ENCODE results near the gene TTC1. TPM values are rescaled to one million over a fixed set of nuclear protein-coding genes. Genes with fewer than 3 reads are reported as not detected.

Gene TTC1
- total and polyA plus RNA-seq, 2 of the 8 experiments (the other 6 are each of a cell fraction or from before 2014, with no cell fraction given), result 25.1 to 63.9 TPM

GRCh38 chr5:160071916-160072315, 63.0 kb downstream of the TTC1 start (continued):
- TF ChIP-seq, protein P1, sequence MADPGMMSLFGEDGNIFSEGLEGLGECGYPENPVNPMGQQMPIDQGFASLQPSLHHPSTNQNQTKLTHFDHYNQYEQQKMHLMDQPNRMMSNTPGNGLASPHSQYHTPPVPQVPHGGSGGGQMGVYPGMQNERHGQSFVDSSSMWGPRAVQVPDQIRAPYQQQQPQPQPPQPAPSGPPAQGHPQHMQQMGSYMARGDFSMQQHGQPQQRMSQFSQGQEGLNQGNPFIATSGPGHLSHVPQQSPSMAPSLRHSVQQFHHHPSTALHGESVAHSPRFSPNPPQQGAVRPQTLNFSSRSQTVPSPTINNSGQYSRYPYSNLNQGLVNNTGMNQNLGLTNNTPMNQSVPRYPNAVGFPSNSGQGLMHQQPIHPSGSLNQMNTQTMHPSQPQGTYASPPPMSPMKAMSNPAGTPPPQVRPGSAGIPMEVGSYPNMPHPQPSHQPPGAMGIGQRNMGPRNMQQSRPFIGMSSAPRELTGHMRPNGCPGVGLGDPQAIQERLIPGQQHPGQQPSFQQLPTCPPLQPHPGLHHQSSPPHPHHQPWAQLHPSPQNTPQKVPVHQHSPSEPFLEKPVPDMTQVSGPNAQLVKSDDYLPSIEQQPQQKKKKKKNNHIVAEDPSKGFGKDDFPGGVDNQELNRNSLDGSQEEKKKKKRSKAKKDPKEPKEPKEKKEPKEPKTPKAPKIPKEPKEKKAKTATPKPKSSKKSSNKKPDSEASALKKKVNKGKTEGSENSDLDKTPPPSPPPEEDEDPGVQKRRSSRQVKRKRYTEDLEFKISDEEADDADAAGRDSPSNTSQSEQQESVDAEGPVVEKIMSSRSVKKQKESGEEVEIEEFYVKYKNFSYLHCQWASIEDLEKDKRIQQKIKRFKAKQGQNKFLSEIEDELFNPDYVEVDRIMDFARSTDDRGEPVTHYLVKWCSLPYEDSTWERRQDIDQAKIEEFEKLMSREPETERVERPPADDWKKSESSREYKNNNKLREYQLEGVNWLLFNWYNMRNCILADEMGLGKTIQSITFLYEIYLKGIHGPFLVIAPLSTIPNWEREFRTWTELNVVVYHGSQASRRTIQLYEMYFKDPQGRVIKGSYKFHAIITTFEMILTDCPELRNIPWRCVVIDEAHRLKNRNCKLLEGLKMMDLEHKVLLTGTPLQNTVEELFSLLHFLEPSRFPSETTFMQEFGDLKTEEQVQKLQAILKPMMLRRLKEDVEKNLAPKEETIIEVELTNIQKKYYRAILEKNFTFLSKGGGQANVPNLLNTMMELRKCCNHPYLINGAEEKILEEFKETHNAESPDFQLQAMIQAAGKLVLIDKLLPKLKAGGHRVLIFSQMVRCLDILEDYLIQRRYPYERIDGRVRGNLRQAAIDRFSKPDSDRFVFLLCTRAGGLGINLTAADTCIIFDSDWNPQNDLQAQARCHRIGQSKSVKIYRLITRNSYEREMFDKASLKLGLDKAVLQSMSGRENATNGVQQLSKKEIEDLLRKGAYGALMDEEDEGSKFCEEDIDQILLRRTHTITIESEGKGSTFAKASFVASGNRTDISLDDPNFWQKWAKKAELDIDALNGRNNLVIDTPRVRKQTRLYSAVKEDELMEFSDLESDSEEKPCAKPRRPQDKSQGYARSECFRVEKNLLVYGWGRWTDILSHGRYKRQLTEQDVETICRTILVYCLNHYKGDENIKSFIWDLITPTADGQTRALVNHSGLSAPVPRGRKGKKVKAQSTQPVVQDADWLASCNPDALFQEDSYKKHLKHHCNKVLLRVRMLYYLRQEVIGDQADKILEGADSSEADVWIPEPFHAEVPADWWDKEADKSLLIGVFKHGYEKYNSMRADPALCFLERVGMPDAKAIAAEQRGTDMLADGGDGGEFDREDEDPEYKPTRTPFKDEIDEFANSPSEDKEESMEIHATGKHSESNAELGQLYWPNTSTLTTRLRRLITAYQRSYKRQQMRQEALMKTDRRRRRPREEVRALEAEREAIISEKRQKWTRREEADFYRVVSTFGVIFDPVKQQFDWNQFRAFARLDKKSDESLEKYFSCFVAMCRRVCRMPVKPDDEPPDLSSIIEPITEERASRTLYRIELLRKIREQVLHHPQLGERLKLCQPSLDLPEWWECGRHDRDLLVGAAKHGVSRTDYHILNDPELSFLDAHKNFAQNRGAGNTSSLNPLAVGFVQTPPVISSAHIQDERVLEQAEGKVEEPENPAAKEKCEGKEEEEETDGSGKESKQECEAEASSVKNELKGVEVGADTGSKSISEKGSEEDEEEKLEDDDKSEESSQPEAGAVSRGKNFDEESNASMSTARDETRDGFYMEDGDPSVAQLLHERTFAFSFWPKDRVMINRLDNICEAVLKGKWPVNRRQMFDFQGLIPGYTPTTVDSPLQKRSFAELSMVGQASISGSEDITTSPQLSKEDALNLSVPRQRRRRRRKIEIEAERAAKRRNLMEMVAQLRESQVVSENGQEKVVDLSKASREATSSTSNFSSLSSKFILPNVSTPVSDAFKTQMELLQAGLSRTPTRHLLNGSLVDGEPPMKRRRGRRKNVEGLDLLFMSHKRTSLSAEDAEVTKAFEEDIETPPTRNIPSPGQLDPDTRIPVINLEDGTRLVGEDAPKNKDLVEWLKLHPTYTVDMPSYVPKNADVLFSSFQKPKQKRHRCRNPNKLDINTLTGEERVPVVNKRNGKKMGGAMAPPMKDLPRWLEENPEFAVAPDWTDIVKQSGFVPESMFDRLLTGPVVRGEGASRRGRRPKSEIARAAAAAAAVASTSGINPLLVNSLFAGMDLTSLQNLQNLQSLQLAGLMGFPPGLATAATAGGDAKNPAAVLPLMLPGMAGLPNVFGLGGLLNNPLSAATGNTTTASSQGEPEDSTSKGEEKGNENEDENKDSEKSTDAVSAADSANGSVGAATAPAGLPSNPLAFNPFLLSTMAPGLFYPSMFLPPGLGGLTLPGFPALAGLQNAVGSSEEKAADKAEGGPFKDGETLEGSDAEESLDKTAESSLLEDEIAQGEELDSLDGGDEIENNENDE (IDR thresholded peaks at IDR 0.05; ENCODE audit: insufficient replicate concordance, low read length), result no peak
- TF ChIP-seq PHF8 (conservative IDR thresholded peaks at IDR 0.05; ENCODE audit: low read depth, low read length), result no peak
- TF ChIP-seq ZNF274 (IDR thresholded peaks at IDR 0.05; ENCODE audit: borderline replicate concordance, extremely low read depth, low read length), result no peak
- TF ChIP-seq, protein P2, sequence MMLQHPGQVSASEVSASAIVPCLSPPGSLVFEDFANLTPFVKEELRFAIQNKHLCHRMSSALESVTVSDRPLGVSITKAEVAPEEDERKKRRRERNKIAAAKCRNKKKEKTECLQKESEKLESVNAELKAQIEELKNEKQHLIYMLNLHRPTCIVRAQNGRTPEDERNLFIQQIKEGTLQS (IDR thresholded peaks at IDR 0.05; ENCODE audit: insufficient read depth, low read depth, low read length), result no peak
- no peak for TF ChIP-seq MAFK (IDR thresholded peaks at IDR 0.05; ENCODE audit: low read depth, low read length)
- TF ChIP-seq GABPA (IDR thresholded peaks at IDR 0.05; ENCODE audit: borderline replicate concordance, insufficient read depth, low read length), result no peak
- TF ChIP-seq, protein P3, sequence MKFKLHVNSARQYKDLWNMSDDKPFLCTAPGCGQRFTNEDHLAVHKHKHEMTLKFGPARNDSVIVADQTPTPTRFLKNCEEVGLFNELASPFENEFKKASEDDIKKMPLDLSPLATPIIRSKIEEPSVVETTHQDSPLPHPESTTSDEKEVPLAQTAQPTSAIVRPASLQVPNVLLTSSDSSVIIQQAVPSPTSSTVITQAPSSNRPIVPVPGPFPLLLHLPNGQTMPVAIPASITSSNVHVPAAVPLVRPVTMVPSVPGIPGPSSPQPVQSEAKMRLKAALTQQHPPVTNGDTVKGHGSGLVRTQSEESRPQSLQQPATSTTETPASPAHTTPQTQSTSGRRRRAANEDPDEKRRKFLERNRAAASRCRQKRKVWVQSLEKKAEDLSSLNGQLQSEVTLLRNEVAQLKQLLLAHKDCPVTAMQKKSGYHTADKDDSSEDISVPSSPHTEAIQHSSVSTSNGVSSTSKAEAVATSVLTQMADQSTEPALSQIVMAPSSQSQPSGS (IDR thresholded peaks at IDR 0.05; ENCODE audit: low read length), result no peak

Measured in H1 (cell line).